ENCODE data around the gene HDAC8.

The HDAC8 gene

GRCh38 chrX:72487661-72488060 lies 85.0 kb downstream of the HDAC8 start:
- peaks cover 2% of the 10 kb centered on the region for H3K79me1 ChIP-seq (replicated peaks; ENCODE audit: low read length, poor library complexity, severe bottlenecking)
- no peak overlapping the region for H2AFZ ChIP-seq (ENCODE audit: low read depth, low read length)
- H3K27me3 ChIP-seq (ENCODE audit: control insufficient read depth in 1 of 2, insufficient read depth in 1 of 2, low read length in 2 of 2): peaks cover 0 to 9% of the 10 kb centered on the region in 2 experiments
- no peak overlapping the region for H4K8ac ChIP-seq (ENCODE audit: low read length)
- H2BK12ac ChIP-seq (ENCODE audit: low read length in 2 of 2): no peak overlapping the region
- H3K4me1 ChIP-seq (ENCODE audit: control insufficient read depth, insufficient read depth, low read depth, low read length): no peaks in the 10 kb centered on the region
- no peak overlapping the region for H4K91ac ChIP-seq (ENCODE audit: low read length)
- no peak overlapping the region for H2BK120ac ChIP-seq (ENCODE audit: low read depth, low read length)
- no CpG with 5 or more reads among the region's 1 CpG for WGBS
- no peak overlapping the region for H3K18ac ChIP-seq (ENCODE audit: low read depth in 1 of 2, low read length in 2 of 2)
- no peak overlapping the region for H2BK15ac ChIP-seq (ENCODE audit: low read depth, poor library complexity, severe bottlenecking)
- no peak overlapping the region for H3K23ac ChIP-seq (ENCODE audit: low read length in 2 of 2)
- no peak overlapping the region for H2BK5ac ChIP-seq (ENCODE audit: low read depth, low read length, poor library complexity, severe bottlenecking)
- H3K9ac ChIP-seq (ENCODE audit: low read length): no peak overlapping the region
- peaks cover 0 to 30% of the 10 kb centered on the region in 2 experiments for H3K36me3 ChIP-seq (ENCODE audit: control insufficient read depth in 1 of 2, insufficient read depth in 2 of 2, low read depth in 1 of 2, low read length in 2 of 2)
- H3K9me3 ChIP-seq (ENCODE audit: control insufficient read depth, low read length): no peaks in the 10 kb centered on the region
- no peak for DNase-seq
- H3K4ac ChIP-seq (ENCODE audit: low read depth in 1 of 2, low read length in 2 of 2): no peak overlapping the region
- no peak overlapping the region for H3K27ac ChIP-seq (ENCODE audit: low read length, poor library complexity, severe bottlenecking)
- no peak overlapping the region for H3K4me3 ChIP-seq (ENCODE audit: insufficient read depth in 1 of 2, low read depth in 1 of 2, low read length in 2 of 2)
- H2AK5ac ChIP-seq (ENCODE audit: low read length, severe bottlenecking): no peak overlapping the region
- no peak overlapping the region for H3K14ac ChIP-seq (ENCODE audit: low read length in 2 of 2)
- no peak overlapping the region for H3K4me2 ChIP-seq (ENCODE audit: low read length, poor library complexity, severe bottlenecking)

- Histone ChIP-seq H3K27me3 (ENCODE audit: control insufficient read depth in 1 of 2, insufficient read depth in 1 of 2, low read length in 2 of 2) (peaks cover 0 to 38% of the 10 kb centered on the region in 2 experiments), H3K18ac (ENCODE audit: low read depth in 1 of 2, low read length in 2 of 2) (no peak overlapping the region), H2BK15ac (ENCODE audit: low read depth, poor library complexity, severe bottlenecking) (no peak overlapping the region), H4K8ac (ENCODE audit: low read length) (no peak overlapping the region), H3K79me1 (replicated peaks; ENCODE audit: low read length, poor library complexity, severe bottlenecking) (no peaks in the 10 kb centered on the region), H3K9ac (ENCODE audit: low read length) (no peak overlapping the region), H3K27ac (ENCODE audit: low read length, poor library complexity, severe bottlenecking) (no peak overlapping the region), H3K9me3 (ENCODE audit: control insufficient read depth, low read length) (no peaks in the 10 kb centered on the region), H3K23ac (ENCODE audit: low read length in 2 of 2) (no peak overlapping the region), H4K91ac (ENCODE audit: low read length) (no peak overlapping the region), H3K14ac (ENCODE audit: low read length in 2 of 2) (no peak overlapping the region), H3K4me2 (ENCODE audit: low read length, poor library complexity, severe bottlenecking) (no peak overlapping the region), H3K4me3 (ENCODE audit: insufficient read depth in 1 of 2, low read depth in 1 of 2, low read length in 2 of 2) (no peak overlapping the region), H2AFZ (ENCODE audit: low read depth, low read length) (no peak overlapping the region), H3K36me3 (ENCODE audit: control insufficient read depth in 1 of 2, insufficient read depth in 2 of 2, low read depth in 1 of 2, low read length in 2 of 2) (peaks cover 2 to 10% of the 10 kb centered on the region in 2 experiments), H3K4ac (ENCODE audit: low read depth in 1 of 2, low read length in 2 of 2) (no peak overlapping the region), H2BK12ac (ENCODE audit: low read length in 2 of 2) (no peak overlapping the region), H3K4me1 (ENCODE audit: control insufficient read depth, insufficient read depth, low read depth, low read length) (no peaks in the 10 kb centered on the region), H2BK5ac (ENCODE audit: low read depth, low read length, poor library complexity, severe bottlenecking) (no peak overlapping the region), H2BK120ac (ENCODE audit: low read depth, low read length) (no peak overlapping the region), H2AK5ac (ENCODE audit: low read length, severe bottlenecking) (no peak overlapping the region)
- no peak for DNase-seq
- WGBS: 99% methylated on average over 3 of the region's 5 CpGs
Measured at GRCh38 chrX:72479324-72480274, 93.0 kb downstream of the HDAC8 start.

GRCh38 chrX:72478853-72479252 lies 93.8 kb downstream of the HDAC8 start:
- Histone ChIP-seq H4K91ac (ENCODE audit: low read length) (no peak overlapping the region), H3K27me3 (ENCODE audit: control insufficient read depth in 1 of 2, insufficient read depth in 1 of 2, low read length in 2 of 2) (peaks cover 0 to 45% of the 10 kb centered on the region in 2 experiments)

GRCh38 chrX:72478351-72478750 lies 94.3 kb downstream of the HDAC8 start:
- Histone ChIP-seq H2AFZ (ENCODE audit: low read depth, low read length) (no peak overlapping the region), H4K8ac (ENCODE audit: low read length) (no peak overlapping the region), H3K18ac (ENCODE audit: low read depth in 1 of 2, low read length in 2 of 2) (no peak overlapping the region), H3K79me1 (replicated peaks; ENCODE audit: low read length, poor library complexity, severe bottlenecking) (no peaks in the 10 kb centered on the region), H3K36me3 (ENCODE audit: control insufficient read depth in 1 of 2, insufficient read depth in 2 of 2, low read depth in 1 of 2, low read length in 2 of 2) (peaks cover 2 to 9% of the 10 kb centered on the region in 2 experiments), H3K23ac (ENCODE audit: low read length in 2 of 2) (no peak overlapping the region), H2BK120ac (ENCODE audit: low read depth, low read length) (no peak overlapping the region), H3K27ac (ENCODE audit: low read length, poor library complexity, severe bottlenecking) (no peak overlapping the region), H3K4ac (ENCODE audit: low read depth in 1 of 2, low read length in 2 of 2) (no peak overlapping the region), H2BK15ac (ENCODE audit: low read depth, poor library complexity, severe bottlenecking) (no peak overlapping the region), H3K4me2 (ENCODE audit: low read length, poor library complexity, severe bottlenecking) (no peak overlapping the region), H2AK5ac (ENCODE audit: low read length, severe bottlenecking) (no peak overlapping the region), H3K27me3 (ENCODE audit: control insufficient read depth in 1 of 2, insufficient read depth in 1 of 2, low read length in 2 of 2) (peaks cover 0 to 46% of the 10 kb centered on the region in 2 experiments), H3K9me3 (ENCODE audit: control insufficient read depth, low read length) (no peaks in the 10 kb centered on the region), H3K14ac (ENCODE audit: low read length in 2 of 2) (no peak overlapping the region), H3K4me3 (ENCODE audit: insufficient read depth in 1 of 2, low read depth in 1 of 2, low read length in 2 of 2) (no peak overlapping the region), H4K91ac (ENCODE audit: low read length) (no peak overlapping the region), H3K4me1 (ENCODE audit: control insufficient read depth, insufficient read depth, low read depth, low read length) (no peaks in the 10 kb centered on the region), H2BK12ac (ENCODE audit: low read length in 2 of 2) (no peak overlapping the region), H2BK5ac (ENCODE audit: low read depth, low read length, poor library complexity, severe bottlenecking) (no peak overlapping the region), H3K9ac (ENCODE audit: low read length) (no peak overlapping the region)
- 91% methylated on average over 6 of the region's 8 CpGs for WGBS
- DNase-seq: no peak

More at GRCh38 chrX:72478853-72479252, 93.8 kb downstream of the HDAC8 start:
- no peak overlapping the region for H3K18ac ChIP-seq (ENCODE audit: low read depth in 1 of 2, low read length in 2 of 2)
- no peaks in the 10 kb centered on the region for H3K4me1 ChIP-seq (ENCODE audit: control insufficient read depth, insufficient read depth, low read depth, low read length)
- H3K14ac ChIP-seq (ENCODE audit: low read length in 2 of 2): no peak overlapping the region
- no peak overlapping the region for H3K4me2 ChIP-seq (ENCODE audit: low read length, poor library complexity, severe bottlenecking)
- H2BK5ac ChIP-seq (ENCODE audit: low read depth, low read length, poor library complexity, severe bottlenecking): no peak overlapping the region
- H4K8ac ChIP-seq (ENCODE audit: low read length): no peak overlapping the region
- no peak overlapping the region for H2AFZ ChIP-seq (ENCODE audit: low read depth, low read length)
- H2BK12ac ChIP-seq (ENCODE audit: low read length in 2 of 2): no peak overlapping the region
- no peak overlapping the region for H2BK120ac ChIP-seq (ENCODE audit: low read depth, low read length)
- H2AK5ac ChIP-seq (ENCODE audit: low read length, severe bottlenecking): no peak overlapping the region
- H3K27ac ChIP-seq (ENCODE audit: low read length, poor library complexity, severe bottlenecking): no peak overlapping the region
- H3K36me3 ChIP-seq (ENCODE audit: control insufficient read depth in 1 of 2, insufficient read depth in 2 of 2, low read depth in 1 of 2, low read length in 2 of 2): peaks cover 2 to 10% of the 10 kb centered on the region in 2 experiments
- H3K79me1 ChIP-seq (replicated peaks; ENCODE audit: low read length, poor library complexity, severe bottlenecking): no peaks in the 10 kb centered on the region
- no peak for DNase-seq
- no peak overlapping the region for H3K23ac ChIP-seq (ENCODE audit: low read length in 2 of 2)
- H3K9ac ChIP-seq (ENCODE audit: low read length): no peak overlapping the region
- no peak overlapping the region for H3K4me3 ChIP-seq (ENCODE audit: insufficient read depth in 1 of 2, low read depth in 1 of 2, low read length in 2 of 2)
- no peak overlapping the region for H3K4ac ChIP-seq (ENCODE audit: low read depth in 1 of 2, low read length in 2 of 2)
- H2BK15ac ChIP-seq (ENCODE audit: low read depth, poor library complexity, severe bottlenecking): no peak overlapping the region
- H3K9me3 ChIP-seq (ENCODE audit: control insufficient read depth, low read length): no peaks in the 10 kb centered on the region
- 63% methylated on average over 9 of the region's 9 CpGs for WGBS

All from mesenchymal stem cell (in vitro differentiated cells and primary cell).